Renal cortical epithelial cell (primary cell): ENCODE measurements around the gene BCAT1. TPM values are rescaled to one million over a fixed set of nuclear protein-coding genes. Genes with fewer than 3 reads are reported as not detected.

Source experiments
- DNase-seq: peaks from one replicate; pipeline ENCODE4 v3.0.0-alpha.2; 2011; ENCODE audit warnings: low read depth
- total RNA-seq: library from RNA; depleted of rRNA; stranded (reverse); fragments of >200 nt; gene quantifications from 2 replicates; pipeline ENCODE4 v1.2.3, GENCODE V29; 2014

BCAT1 gene, protein sequence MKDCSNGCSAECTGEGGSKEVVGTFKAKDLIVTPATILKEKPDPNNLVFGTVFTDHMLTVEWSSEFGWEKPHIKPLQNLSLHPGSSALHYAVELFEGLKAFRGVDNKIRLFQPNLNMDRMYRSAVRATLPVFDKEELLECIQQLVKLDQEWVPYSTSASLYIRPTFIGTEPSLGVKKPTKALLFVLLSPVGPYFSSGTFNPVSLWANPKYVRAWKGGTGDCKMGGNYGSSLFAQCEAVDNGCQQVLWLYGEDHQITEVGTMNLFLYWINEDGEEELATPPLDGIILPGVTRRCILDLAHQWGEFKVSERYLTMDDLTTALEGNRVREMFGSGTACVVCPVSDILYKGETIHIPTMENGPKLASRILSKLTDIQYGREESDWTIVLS
- total RNA-seq = 22.6 and 27.8 TPM in 2 replicates

DNA sequence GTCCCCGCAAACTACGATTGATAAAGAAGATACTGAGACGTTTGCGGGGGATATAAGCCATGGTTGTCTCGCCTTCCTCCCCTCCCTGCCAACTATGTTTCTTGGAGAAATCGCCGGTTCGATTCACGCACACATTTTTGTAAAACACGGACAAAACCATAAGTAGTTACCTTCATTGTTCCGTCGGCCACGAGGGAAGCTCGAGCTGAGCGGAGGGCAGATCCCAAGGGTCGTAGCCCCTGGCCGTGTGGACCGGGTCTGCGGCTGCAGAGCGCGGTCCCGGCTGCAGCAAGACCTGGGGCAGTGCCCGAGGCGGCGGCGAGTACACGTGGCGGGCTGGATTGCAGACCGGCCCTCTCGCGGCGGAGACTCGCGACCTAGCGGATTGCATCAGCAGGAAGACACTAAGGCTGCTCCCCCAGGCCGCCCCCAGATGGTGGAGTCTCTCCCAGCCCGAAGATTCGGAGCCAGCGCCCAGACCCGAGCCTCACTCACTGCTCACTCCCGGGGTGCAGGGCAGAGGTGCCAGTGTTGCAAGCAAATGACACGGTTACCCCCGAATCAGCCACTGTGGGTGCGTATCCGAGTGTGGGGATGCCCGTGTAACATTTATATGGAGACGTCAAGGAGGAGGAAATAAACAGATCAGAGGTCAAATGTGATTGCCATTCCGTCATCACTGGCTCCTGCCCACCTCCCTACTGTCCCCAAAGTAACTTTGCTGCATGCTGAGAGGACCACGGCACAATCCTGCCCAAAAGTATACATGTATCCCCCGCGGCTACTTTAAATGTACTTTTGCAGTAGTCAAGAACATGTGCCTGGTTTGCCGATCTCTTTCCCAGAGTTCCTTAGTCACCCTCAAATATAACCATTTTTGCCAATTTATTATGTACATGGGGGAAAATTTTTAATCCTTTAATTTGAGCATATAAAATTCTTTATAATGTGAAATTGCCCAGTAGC lies at the start of gene BCAT1:
BCAT1 (minus strand) TSS at position 345 of the 966 bp plus-strand sequence; CDS start at position 176, 169 bp downstream.
- peak; percentile 27 for DNase-seq

DNA sequence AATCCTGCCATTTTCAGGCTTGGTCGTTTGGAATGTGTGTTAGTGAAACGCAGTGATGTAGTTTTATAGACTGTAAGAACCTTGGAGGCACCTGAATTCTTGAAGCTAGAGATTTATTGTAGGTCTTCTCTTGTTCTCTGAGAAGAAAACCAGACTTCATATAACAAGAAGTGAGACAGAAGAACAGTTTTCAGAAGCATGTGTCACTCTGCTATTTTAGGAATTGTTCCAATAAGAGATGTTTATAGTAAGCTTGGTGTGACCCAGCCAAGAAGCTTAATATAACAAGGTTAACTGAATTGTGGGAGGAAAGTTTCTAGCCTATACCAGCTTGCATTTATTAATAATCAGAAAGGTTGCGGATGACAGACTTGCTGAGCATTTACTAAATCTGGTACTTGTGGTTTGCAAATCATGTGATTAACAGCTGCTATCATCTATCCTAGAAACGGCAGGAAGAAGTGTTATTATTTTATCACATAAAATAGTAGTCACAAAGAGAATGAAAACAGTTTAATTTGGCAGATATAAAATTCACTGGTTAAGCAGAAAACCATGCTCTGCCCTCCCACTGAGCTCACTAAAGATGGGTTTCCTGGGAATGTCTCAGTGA lies 49.2 kb upstream of the BCAT1 start:
- DNase-seq = peak; percentile 67

GRCh38 chr12:24997496-24997895 lies 48.6 kb upstream of the BCAT1 start:
- no peak for DNase-seq

DNA sequence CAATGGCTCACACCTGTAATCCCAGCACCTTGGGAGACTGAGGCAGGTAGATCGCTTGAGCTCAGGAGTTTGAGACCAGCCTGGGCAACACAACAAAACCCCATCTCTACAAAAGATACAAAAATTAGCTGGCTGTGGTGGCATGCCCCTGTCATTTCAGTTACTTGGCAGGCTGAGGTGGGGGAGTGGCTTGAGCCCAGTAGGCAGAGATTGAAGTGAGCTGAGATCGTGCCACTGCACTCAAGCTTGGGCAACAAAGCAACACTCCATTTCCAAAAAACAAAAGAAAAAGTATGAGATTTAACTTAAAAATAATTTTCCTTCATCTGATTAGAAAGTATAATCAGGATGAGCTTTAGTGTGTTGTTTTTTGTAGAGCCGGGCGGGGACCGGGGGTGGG lies 47.9 kb upstream of the BCAT1 start:
- DNase-seq = no peak

GRCh38 chr12:24996102-24996797 lies 47.3 kb upstream of the BCAT1 start:
- DNase-seq = no peak

- no peak for DNase-seq
Measured at GRCh38 chr12:24993793-24994192, 44.9 kb upstream of the BCAT1 start.

DNA sequence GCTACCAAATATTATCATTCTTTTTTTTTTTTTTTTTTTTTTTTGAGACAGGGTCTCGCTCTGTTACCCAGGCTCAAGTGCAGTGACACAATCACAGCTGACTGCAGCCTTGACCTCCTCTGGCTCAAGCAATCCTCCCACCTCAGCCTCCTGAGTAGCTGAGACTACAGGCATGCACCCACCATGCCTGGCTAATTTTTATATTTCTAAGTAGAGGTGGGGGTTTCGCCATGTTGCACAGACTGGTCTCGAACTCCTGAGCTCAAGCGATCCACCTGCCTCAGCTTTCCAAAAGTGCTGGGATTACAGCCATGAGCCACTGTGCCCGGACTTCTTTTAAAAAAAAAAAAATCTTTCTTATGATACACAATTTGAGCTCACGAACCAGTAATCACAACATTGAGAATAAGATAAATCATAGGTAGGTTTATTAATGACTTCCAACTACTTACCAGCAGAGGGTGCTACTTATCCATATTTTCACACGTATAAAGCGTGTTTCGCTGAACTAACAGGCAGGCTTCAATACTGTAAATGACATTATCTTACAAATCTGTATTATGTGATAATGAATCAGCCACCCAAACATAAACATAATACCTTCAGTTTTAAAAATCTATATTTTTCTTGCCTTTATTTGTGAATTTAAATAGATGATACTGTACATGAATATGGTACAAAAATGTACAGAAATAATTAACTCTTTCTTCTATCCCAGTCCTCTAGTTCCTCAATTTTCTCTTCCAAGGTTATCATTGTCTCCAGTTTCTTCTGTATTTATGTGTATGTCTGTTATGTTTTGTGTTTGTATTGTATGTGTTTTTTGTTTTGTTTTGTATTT lies 42.5 kb upstream of the BCAT1 start:
- DNase-seq = peak; percentile 71

DNA sequence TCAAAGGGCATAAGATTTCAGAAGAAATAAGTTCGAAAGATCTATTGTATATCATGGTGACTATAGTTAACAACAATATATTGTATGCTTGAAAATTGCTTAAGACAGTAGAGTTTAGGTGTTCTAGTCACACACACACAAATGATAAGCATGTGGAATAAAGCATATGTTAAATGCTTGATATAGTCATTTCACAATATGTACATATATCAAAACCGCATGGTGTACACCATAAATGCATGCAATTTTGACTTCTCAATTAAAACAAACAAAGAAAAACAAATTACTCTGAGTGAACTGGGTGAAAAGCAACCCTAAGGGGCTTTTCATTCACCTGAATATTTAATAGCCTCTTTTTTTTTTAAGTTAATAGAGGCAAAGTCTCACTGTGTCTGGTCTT lies 40.3 kb upstream of the BCAT1 start:
- DNase-seq = no peak

DNA sequence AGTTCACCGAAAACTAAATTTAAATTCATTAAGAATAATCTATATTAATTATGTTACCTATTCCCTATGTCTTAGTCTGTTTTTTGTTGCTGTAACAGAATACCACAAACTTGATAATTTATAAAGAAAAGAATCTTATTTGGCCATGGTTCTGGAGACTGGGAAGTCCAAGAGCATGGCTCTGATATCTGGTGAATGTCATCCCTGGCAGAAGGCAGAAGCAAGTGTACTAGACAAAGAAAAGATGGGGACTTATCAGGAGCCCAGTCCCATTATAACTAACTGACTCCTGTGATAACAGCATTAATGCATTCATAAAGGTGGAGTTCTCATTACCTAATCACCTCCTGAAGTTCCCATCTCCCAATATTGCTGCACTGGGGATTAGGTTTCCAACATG lies 33.3 kb upstream of the BCAT1 start:
- no peak for DNase-seq

- peak; percentile 58 for DNase-seq
Measured at GRCh38 chr12:24979976-24980730, 31.3 kb upstream of the BCAT1 start.

DNA sequence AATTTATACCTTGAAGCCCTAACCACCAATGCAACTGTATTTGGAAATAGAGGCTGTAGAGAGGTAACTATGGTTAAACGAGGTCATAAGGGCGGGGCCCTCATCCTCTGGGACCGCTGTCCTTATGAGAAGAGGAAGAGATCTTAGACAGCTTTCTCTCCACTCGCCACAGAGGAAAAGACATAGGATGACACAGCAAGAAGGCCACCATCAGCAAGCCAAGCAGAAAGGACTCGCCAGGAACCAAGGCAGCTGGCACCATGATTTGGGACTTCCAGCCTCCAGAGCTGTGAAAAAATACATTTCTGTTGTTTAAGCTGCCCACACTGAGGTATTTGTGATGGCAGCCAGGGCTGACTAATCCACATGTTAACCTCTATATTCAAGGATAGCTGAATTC lies 30.4 kb upstream of the BCAT1 start:
- no peak for DNase-seq

- no peak for DNase-seq
Measured at GRCh38 chr12:24977711-24978110, 28.8 kb upstream of the BCAT1 start.

DNA sequence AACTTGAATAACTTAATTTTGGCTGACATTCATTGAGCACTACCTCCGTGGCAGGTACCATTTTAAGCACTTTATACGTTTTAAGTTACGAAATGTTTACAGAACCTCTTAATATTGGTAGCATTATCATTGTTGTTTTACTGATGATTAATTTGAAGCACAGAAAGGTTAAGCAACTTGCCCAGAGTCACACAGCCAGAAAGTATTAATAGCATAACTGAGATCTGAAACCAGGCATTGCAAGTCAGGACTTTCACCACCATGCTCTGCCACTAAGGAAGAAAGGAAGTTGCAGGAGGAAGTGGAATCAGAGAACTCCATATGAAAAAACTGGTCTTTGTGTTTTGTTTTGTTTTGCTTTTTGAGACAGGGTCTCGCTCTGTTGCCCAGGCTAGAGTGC lies 28.2 kb upstream of the BCAT1 start:
- no peak for DNase-seq

DNA sequence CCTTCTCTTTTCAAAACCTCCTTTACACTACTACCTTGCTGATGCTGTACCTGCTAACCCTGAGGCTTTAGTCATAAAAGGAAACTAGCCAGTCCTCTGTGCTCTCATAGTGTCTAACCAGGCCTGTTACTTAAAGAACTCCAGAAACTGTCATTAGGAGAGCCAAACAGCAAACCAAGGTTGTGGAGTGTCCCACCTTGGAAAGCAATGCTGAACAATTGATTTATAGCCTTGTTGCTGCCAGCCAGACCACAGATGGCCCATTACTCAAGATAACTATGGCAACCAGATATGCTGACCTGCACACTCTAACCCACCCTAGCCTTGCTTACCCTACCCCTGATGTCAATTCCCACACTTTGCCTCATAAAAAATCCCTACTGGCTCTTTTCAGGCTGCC lies 26.5 kb upstream of the BCAT1 start:
- peak; percentile 72 for DNase-seq

DNA sequence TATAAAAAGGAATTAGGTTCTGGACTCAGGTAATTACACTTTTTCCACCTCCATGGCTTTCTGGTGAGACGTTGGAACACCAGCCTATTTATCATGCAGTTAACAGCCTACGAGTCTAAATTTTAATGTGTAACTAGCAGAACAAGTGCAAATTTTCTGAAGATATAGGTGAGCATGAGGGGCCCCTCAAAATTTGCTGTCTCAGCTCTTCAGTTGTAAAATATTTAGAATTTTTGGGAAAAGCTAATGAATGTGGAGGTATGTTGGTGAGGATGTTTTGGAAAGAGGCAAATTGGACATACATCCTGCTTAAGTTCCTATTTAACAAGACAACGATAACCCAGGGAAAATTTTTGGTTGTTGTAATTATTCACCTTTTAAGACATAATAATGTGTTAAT lies 25.3 kb upstream of the BCAT1 start:
- no peak for DNase-seq

DNA sequence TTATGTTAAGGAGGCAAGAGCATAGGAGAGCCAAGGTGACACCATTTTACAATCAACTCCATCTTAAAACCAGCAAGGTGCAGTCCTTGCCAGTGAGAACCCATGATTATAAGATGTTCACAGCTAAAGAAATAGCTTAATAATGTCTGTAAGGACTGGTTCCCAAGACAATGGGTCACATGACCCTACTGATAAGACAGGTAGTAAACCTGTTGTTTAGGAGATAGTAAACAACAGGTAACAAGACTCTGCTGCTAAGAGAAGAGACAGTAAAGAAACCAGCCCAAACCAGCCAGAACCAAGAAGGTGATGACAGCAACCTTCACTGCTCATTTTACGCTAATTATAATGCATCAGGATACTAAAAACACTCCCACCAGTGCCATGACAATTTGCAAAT lies 23.2 kb upstream of the BCAT1 start:
- no peak for DNase-seq

DNA sequence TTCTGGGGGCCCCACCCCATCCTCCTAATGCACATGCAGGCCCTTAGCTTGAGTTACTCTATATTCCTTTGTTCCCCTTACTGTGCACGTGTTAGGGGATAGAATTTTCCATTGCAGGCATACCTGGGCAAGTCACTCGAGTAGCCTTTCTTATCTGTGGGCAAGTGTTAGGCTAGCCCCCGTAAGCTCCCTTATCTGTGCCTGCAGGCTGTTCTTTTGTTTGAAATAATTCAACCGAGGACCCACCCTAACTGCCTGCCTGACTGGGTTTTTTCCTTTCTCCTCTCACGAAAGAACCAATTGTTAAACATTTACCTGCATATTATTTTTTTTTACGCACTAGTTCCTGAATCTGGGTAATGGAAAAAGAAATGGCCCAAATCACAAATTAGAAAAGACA lies 21.3 kb upstream of the BCAT1 start:
- no peak for DNase-seq

- DNase-seq = no peak
Measured at GRCh38 chr12:24966951-24967564, 18.2 kb upstream of the BCAT1 start.

- DNase-seq = no peak
Measured at GRCh38 chr12:24964342-24964741, 15.4 kb upstream of the BCAT1 start.
